HG03025 (cell line): ENCODE results near the gene IVNS1ABP.

ENCODE experiments used
- ATAC-seq: cut with Tn5 transposase; IDR thresholded peaks from one replicate; pipeline ENCODE4 v1.9.1; 2021; ENCODE audit warnings: mild to moderate bottlenecking, moderate library complexity; ENCODE audit not compliant: unreplicated experiment, low FRiP score

The IVNS1ABP gene

GRCh38 chr1:185297982-185298381 is 19.1 kb downstream of the IVNS1ABP start:
- no peak for ATAC-seq

DNA sequence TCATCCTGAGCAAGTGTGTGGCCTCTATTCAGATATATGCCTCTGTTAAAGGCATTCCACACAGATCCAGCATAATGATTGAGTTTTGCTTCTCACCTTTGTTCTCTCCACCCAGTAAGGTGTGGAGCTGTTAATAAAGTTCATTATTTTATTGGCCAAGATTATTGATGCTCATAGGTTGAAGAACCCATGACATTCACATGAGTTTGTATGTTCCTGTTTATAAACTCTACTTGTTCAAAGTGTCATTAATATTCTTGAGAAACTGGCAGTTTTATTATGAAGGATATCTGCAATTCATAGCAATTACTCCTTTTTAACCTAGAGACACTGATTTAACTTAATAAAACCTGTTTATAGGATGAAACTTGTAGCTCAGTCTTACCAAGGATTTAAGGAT is 22.0 kb downstream of the IVNS1ABP start:
- ATAC-seq: no peak

GRCh38 chr1:185293967-185294542 is 23.0 kb downstream of the IVNS1ABP start:
- no peak for ATAC-seq

DNA sequence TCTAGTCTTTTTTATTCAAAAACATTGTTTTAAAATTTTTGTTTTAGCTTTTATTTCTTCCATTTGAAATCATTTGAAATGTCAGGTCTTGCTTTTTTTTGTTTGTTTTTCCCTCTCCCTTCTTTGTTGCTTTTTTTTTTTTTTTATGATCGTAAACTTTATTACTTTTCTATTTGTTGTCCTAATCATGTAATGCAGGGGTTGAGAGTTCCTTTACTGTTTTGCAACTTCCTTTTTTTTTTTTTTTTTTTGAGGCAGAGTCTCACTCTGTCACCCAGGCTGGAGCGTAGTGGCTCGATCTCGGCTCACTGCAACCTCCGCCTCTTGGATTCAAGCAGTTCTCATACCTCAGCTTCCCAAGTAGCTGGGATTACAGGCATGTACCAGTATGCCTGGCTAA is 24.8 kb downstream of the IVNS1ABP start:
- ATAC-seq: no peak

DNA sequence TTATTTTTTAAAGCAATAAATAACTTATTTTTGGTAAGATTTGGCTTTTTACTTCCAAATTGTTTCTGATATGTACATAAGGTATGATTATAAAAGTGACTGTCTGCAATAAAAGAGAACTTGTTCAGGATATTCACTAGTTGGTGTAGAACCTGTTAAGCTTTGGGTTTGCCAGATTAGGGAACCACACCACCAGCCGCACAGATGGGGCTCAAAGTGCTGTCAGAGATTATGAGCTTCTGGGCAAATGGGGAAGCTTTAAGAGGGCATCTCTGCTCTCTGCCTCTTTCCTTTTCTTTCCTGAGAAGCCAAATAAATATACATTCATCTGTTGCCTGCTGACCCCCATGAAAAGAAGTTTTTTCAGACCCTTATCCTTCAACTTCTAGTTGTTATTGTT is 25.4 kb downstream of the IVNS1ABP start:
- no peak for ATAC-seq

DNA sequence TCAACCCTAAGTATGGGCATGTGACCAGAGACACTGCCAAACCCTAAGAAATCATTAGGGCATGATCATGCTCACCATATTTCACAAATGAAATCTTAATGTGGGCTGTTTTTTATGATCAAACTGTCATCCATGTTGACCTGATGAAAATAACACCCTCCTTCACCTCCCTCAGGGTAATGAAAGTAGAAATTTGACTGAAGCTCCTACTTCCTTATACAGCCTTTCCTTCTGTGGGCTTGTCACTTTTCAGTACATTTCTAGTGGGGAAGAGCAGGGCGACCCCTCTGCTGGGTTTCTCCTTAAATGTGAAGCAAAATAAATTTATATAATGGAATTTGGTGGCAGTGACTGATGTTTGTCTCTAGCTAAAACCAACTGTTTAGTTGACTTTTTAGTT is 25.9 kb downstream of the IVNS1ABP start:
- no peak for ATAC-seq

DNA sequence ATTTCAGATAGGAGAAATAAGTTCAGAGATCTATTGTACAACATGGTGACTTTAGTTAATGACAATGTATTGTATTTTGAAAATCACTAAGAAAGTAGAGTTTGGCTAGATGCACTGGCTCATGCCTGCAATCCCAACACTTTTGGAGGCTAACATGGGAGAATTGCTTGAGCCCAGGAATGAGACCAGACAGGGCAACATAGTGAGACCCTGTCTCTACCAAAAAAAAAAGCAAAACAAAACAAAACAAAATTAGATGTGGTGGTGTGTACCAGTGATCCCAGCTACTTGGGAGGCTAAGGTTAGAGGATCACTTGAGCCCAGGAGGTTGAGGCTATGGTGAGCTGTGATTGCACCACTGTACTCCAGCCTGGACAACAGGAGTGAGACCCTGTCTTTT is 27.2 kb downstream of the IVNS1ABP start:
- no peak for ATAC-seq

DNA sequence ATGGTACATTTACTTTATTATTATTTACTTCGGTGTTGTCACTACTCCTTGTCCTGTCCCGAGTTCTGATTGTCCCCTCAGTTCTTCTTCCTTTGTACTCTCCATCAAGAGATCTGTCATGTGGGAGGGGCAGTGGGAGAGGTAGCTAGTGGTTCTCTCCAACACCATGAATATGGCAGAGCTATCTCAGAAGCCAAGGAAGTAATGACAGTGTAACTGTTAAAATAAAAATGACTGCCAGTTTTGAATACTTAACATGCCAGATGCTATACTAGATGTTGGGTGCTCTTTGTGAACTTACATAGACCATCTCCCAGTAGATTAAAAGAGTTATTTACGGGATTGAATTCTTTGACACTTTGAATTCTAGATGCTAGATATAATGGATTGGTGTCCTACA is 28.6 kb downstream of the IVNS1ABP start:
- no peak for ATAC-seq

- no peak for ATAC-seq
Observed at GRCh38 chr1:185287451-185287850, 29.6 kb downstream of the IVNS1ABP start.

- no peak for ATAC-seq
Observed at GRCh38 chr1:185284533-185285276, 32.3 kb downstream of the IVNS1ABP start.

- ATAC-seq: no peak
Observed at GRCh38 chr1:185284116-185284515, 32.9 kb downstream of the IVNS1ABP start.

- ATAC-seq: no peak
Observed at GRCh38 chr1:185281245-185281644, 35.8 kb downstream of the IVNS1ABP start.

- no peak for ATAC-seq
Observed at GRCh38 chr1:185280589-185280988, 36.5 kb downstream of the IVNS1ABP start.

- ATAC-seq: no peak
Observed at GRCh38 chr1:185279571-185279970, 37.5 kb downstream of the IVNS1ABP start.

DNA sequence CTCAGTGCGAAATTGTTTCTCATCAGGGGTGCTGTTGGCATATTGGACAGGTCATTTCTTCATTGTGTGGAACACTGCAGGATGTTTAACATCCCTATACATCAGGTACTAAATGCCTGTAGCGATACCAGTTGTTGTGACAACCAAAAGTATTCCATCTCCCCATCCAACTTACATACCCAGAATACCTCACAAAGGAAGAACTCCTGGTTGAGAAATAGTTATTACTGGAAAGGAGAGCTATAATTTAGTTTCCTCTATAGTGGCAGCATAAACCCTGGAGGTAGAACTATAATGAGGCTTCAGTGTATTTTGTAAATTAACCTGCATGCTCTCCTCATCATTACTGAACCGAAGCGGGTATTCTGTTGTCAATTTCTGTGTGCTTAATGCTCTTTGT is 45.1 kb downstream of the IVNS1ABP start:
- no peak for ATAC-seq

DNA sequence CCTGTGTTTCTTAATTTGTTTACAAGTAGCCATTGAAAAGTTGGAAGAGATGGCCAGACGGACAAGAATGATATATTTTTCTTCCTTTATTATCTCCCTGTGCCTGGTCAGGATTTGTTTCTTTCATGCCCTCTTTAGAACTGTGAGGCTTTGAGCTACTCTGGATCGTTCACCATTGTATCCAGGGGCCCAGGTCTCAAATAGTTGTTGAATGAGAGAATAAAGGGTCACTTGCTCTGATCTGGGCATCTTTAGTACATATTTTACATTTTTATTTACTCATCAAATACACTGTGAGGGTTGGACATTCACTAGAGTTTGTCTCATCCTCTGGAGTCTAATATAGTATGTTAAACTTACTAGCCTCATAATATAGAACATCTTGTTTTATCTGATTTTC is 48.7 kb downstream of the IVNS1ABP start:
- no peak for ATAC-seq

DNA sequence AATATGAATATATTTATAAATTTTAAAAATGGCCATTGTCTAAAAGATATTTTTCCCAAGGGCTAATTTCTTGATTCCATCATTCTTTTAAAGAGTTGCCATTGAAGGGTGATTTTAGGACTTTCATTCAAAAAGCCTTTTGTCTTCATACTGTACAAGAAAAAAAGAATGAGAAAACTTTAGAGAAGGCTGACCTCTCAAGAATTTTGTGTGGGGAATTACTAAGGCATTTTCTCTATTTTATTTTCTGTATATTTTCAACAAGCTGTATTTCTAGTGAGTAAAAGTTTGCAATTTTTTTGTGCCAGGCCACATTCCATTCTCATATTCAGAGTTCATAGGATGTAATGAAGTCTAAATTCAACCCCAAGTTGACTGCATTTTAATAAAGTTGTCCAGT is 49.3 kb downstream of the IVNS1ABP start:
- no peak for ATAC-seq

GRCh38 chr1:185267301-185267700 is 49.7 kb downstream of the IVNS1ABP start:
- no peak for ATAC-seq

GRCh38 chr1:185265314-185265713 is 51.7 kb downstream of the IVNS1ABP start:
- ATAC-seq: no peak

GRCh38 chr1:185263780-185264179 is 53.3 kb downstream of the IVNS1ABP start:
- ATAC-seq: no peak

- ATAC-seq: no peak
Observed at GRCh38 chr1:185263292-185263691, 53.8 kb downstream of the IVNS1ABP start.

DNA sequence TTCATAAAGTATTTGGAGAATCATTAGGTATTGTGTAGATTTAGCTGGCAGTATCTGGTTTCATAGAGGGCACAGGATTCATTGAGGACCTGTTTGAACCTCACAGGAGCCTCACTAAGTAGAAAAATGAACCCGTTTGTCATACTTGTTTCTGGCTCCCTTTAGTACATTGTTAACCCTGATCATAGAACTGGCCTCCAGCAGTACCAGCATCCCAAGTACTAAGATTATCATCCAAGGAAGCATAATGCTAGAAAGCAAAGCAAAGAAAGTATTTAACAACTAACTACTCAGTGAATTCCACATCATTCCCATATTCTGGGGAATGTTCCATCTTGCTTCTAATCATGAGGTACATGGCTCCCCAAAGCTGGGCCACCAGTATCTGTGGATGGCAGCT is 54.9 kb downstream of the IVNS1ABP start:
- no peak for ATAC-seq
